Activated T-cell treated with anti-CD3 and anti-CD28 coated beads, Interleukin-2, amount 50 U/mL, for 1 hour (primary cell): Measurements from ENCODE around the gene SEMA5A.
A peak's percentile ranks its signal among the peaks of the same experiment; 100 is the strongest.

ENCODE experiments used
- DNase-seq: peaks from one replicate; pipeline ENCODE4 v3.0.0-alpha.2; 2020

Gene SEMA5A

GRCh38 chr5:9545992-9546851 lies at the start of gene SEMA5A:
Gene SEMA5A, minus strand, starts transcription at chr5:9546075. Its CDS starts 166,129 bp downstream, at chr5:9379946.
- DNase-seq, result peak; percentile 34

GRCh38 chr5:9594913-9595312 lies 49.0 kb upstream of the SEMA5A start:
- DNase-seq, result no peak

- no peak for DNase-seq
These were observed 43.4 kb upstream of the SEMA5A start for GRCh38 chr5:9589049-9589835.

- DNase-seq, result no peak
These were observed 42.4 kb upstream of the SEMA5A start for GRCh38 chr5:9588254-9588653.

- DNase-seq, result no peak
These were observed 41.3 kb upstream of the SEMA5A start for GRCh38 chr5:9587135-9587534.

- DNase-seq, result no peak
These were observed 36.5 kb upstream of the SEMA5A start for GRCh38 chr5:9582406-9582805.

GRCh38 chr5:9573796-9574195 lies 27.9 kb upstream of the SEMA5A start:
- no peak for DNase-seq

- no peak for DNase-seq
These were observed 26.4 kb upstream of the SEMA5A start for GRCh38 chr5:9572246-9572645.

GRCh38 chr5:9570876-9571275 lies 25.0 kb upstream of the SEMA5A start:
- DNase-seq, result no peak

GRCh38 chr5:9567039-9567438 lies 21.2 kb upstream of the SEMA5A start:
- no peak for DNase-seq

- no peak for DNase-seq
These were observed 18.9 kb upstream of the SEMA5A start for GRCh38 chr5:9564752-9565151.

GRCh38 chr5:9562141-9562540 lies 16.3 kb upstream of the SEMA5A start:
- DNase-seq, result no peak

GRCh38 chr5:9559965-9560364 lies 14.1 kb upstream of the SEMA5A start:
- DNase-seq, result no peak

- no peak for DNase-seq
These were observed 12.6 kb upstream of the SEMA5A start for GRCh38 chr5:9558319-9558965.

- DNase-seq, result no peak
These were observed 11.8 kb upstream of the SEMA5A start for GRCh38 chr5:9557696-9558095.

GRCh38 chr5:9555961-9556360 lies 10.1 kb upstream of the SEMA5A start:
- no peak for DNase-seq

- no peak for DNase-seq
These were observed 8.2 kb upstream of the SEMA5A start for GRCh38 chr5:9554122-9554521.

- no peak for DNase-seq
These were observed 7.7 kb upstream of the SEMA5A start for GRCh38 chr5:9553561-9553960.

- DNase-seq, result no peak
These were observed 6.0 kb upstream of the SEMA5A start for GRCh38 chr5:9551567-9552537.

GRCh38 chr5:9549941-9550340 lies 4.1 kb upstream of the SEMA5A start:
- no peak for DNase-seq

GRCh38 chr5:9547122-9547947 lies 1.5 kb upstream of the SEMA5A start:
- no peak for DNase-seq
